Measurements from ENCODE around the gene GTF2IRD1.
"Not testable (repeated sequence)": the region's sequence is repeated elsewhere in the genome, so short reads cannot be mapped to it uniquely, and the experiment has no call there.

The GTF2IRD1 gene

DNA sequence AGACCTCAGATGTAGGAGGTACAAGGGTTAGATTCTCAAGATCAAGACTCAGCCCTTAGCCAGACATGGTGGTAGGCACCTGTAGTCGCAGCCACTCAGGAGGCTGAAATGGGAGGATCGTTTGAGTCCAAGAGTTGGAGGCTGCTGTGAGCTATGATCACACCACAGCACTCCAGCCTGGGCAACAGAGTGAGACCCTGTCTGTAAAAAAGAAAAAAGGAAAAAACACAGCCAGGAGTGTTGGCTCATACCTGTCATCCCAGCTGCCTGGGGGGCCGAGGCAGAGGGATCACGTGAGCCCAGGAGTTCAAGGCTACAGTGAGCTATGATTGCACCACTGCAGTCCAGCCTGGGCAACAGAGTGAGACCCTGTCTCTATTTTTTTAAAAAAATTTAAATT is 69.3 kb downstream of the GTF2IRD1 start:
- Histone ChIP-seq H3K4me1 (ENCODE audit: control insufficient read depth, insufficient read depth, low read length, poor library complexity, severe bottlenecking) (no peaks in the 10 kb centered on the region), H3K27me3 (replicated peaks; ENCODE audit: control insufficient read depth, insufficient read depth, low read length, poor library complexity, severe bottlenecking) (no peaks in the 10 kb centered on the region), H3K4me3 (ENCODE audit: insufficient read depth, low read depth, low read length, poor library complexity, severe bottlenecking) (no peak overlapping the region), H3K9me3 (ENCODE audit: control insufficient read depth, low read length) (no peaks in the 10 kb centered on the region), H3K36me3 (ENCODE audit: control insufficient read depth, insufficient read depth, low read length) (no peaks in the 10 kb centered on the region), H3K27ac (ENCODE audit: insufficient read depth, low read length, poor library complexity, severe bottlenecking) (no peak overlapping the region)
- DNase-seq: no peak

DNA sequence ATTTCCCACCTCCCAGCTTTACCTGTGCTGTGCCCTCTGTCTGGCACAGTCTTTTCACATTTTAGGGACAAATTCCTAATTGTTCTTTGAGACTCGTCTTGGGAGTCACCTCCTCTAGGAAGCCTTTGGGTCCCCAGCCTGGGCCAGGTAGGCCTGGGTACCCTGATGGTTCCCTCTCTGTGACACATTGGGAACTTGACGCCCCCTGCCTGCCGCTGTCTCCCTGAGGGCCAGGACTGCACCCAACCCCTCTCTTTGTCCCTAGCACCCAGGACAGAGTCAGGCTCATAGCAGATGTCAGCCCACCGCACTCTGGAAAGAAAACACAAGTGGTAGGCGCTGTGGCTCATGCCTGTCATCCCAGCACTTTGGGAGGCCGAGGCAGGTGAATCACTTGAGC is 71.4 kb downstream of the GTF2IRD1 start:
- no peak overlapping the region for H3K4me3 ChIP-seq (ENCODE audit: insufficient read depth, low read depth, low read length, poor library complexity, severe bottlenecking)
- no peaks in the 10 kb centered on the region for H3K27me3 ChIP-seq (replicated peaks; ENCODE audit: control insufficient read depth, insufficient read depth, low read length, poor library complexity, severe bottlenecking)
- no peak overlapping the region for H3K27ac ChIP-seq (ENCODE audit: insufficient read depth, low read length, poor library complexity, severe bottlenecking)
- no peaks in the 10 kb centered on the region for H3K9me3 ChIP-seq (ENCODE audit: control insufficient read depth, low read length)
- H3K36me3 ChIP-seq (ENCODE audit: control insufficient read depth, insufficient read depth, low read length): no peaks in the 10 kb centered on the region
- H3K4me1 ChIP-seq (ENCODE audit: control insufficient read depth, insufficient read depth, low read length, poor library complexity, severe bottlenecking): no peaks in the 10 kb centered on the region
- no peak for DNase-seq

DNA sequence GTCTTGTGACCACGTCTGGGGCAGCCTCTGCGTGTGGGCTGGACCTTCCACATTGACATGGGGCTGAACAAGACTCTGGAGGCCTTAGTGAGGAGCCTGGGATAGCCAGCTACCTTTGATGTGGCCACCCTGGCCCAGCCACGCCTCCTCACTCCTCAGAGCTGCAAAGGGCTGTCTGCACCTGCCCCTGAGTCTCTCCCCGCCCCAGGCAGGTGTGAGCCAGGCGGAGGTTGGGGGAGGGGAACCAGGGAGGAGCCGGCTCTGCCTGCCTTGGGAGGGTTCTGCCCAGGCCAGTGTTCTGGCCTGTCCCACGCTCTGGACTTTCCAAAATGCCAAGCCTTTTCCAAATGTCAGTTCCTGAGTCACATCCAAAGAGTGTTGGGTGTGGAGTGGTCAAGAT is 72.2 kb downstream of the GTF2IRD1 start:
- Histone ChIP-seq H3K9me3 (ENCODE audit: control insufficient read depth, low read length) (no peaks in the 10 kb centered on the region), H3K27me3 (replicated peaks; ENCODE audit: control insufficient read depth, insufficient read depth, low read length, poor library complexity, severe bottlenecking) (no peaks in the 10 kb centered on the region), H3K27ac (ENCODE audit: insufficient read depth, low read length, poor library complexity, severe bottlenecking) (no peak overlapping the region), H3K4me1 (ENCODE audit: control insufficient read depth, insufficient read depth, low read length, poor library complexity, severe bottlenecking) (no peaks in the 10 kb centered on the region), H3K36me3 (ENCODE audit: control insufficient read depth, insufficient read depth, low read length) (no peaks in the 10 kb centered on the region), H3K4me3 (ENCODE audit: insufficient read depth, low read depth, low read length, poor library complexity, severe bottlenecking) (no peak overlapping the region)
- no peak for DNase-seq

- Histone ChIP-seq H3K36me3 (ENCODE audit: control insufficient read depth, insufficient read depth, low read length) (no peaks in the 10 kb centered on the region), H3K4me3 (ENCODE audit: insufficient read depth, low read depth, low read length, poor library complexity, severe bottlenecking) (no peak overlapping the region), H3K4me1 (ENCODE audit: control insufficient read depth, insufficient read depth, low read length, poor library complexity, severe bottlenecking) (no peaks in the 10 kb centered on the region), H3K27me3 (replicated peaks; ENCODE audit: control insufficient read depth, insufficient read depth, low read length, poor library complexity, severe bottlenecking) (no peaks in the 10 kb centered on the region), H3K9me3 (ENCODE audit: control insufficient read depth, low read length) (no peaks in the 10 kb centered on the region), H3K27ac (ENCODE audit: insufficient read depth, low read length, poor library complexity, severe bottlenecking) (no peak overlapping the region)
- no peak for DNase-seq
These were observed 73.1 kb downstream of the GTF2IRD1 start for GRCh38 chr7:74526780-74527179.

GRCh38 chr7:74527842-74528241 is 74.1 kb downstream of the GTF2IRD1 start:
- Histone ChIP-seq H3K27me3 (replicated peaks; ENCODE audit: control insufficient read depth, insufficient read depth, low read length, poor library complexity, severe bottlenecking) (no peaks in the 10 kb centered on the region), H3K27ac (ENCODE audit: insufficient read depth, low read length, poor library complexity, severe bottlenecking) (no peak overlapping the region), H3K4me1 (ENCODE audit: control insufficient read depth, insufficient read depth, low read length, poor library complexity, severe bottlenecking) (no peaks in the 10 kb centered on the region), H3K36me3 (ENCODE audit: control insufficient read depth, insufficient read depth, low read length) (no peaks in the 10 kb centered on the region), H3K4me3 (ENCODE audit: insufficient read depth, low read depth, low read length, poor library complexity, severe bottlenecking) (no peak overlapping the region), H3K9me3 (ENCODE audit: control insufficient read depth, low read length) (no peaks in the 10 kb centered on the region)
- DNase-seq: no peak

- DNase-seq; H3K27ac ChIP-seq (ENCODE audit: insufficient read depth, low read length, poor library complexity, severe bottlenecking); H3K27me3 ChIP-seq (replicated peaks; ENCODE audit: control insufficient read depth, insufficient read depth, low read length, poor library complexity, severe bottlenecking); H3K4me3 ChIP-seq (ENCODE audit: insufficient read depth, low read depth, low read length, poor library complexity, severe bottlenecking); H3K4me1 ChIP-seq (ENCODE audit: control insufficient read depth, insufficient read depth, low read length, poor library complexity, severe bottlenecking); H3K9me3 ChIP-seq (ENCODE audit: control insufficient read depth, low read length); H3K36me3 ChIP-seq (ENCODE audit: control insufficient read depth, insufficient read depth, low read length): not testable (repeated sequence)
These were observed 75.1 kb downstream of the GTF2IRD1 start for GRCh38 chr7:74528773-74529172.

DNA sequence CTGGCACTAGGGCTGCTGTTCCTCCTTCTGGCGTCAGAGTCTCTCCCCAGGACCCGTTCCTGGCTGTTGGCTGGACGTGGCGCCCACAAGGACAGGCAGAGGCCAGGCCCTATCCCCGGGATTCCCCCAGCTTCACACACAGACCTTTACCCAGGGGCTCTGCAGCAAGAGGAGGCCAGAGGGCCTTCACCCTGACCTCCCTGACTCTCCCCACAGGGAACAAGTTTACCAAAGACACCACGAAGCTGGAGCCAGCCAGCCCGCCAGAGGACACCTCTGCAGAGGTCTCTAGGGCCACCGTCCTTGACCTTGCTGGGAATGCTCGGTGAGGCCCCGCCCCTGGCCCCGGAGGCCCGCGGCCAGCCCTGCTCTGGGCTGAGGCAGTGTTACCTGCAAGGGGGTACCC is 82.2 kb downstream of the GTF2IRD1 start:
- no peaks in the 10 kb centered on the region for H3K36me3 ChIP-seq (ENCODE audit: control insufficient read depth, insufficient read depth, low read length)

DNA sequence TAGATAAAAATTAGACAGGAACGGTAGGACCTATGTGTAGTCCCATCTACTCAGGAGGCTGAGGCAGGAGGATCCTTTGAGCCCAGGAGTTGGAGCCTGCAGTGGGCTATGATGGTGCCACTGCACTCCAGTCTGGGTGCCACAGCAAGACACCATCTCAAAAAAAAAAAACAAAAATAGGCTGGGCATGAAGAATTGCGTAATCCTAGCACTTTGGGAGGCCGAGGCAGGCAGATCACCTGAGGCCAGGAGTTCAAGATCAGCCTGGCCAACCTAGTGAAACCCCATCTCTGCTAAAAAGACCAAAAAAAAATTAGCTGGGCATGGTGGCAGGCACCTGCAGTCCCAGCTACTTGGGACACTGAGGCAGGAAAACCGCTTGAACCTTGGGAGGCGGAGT is 88.2 kb downstream of the GTF2IRD1 start:
- H3K9me3 ChIP-seq (ENCODE audit: control insufficient read depth, low read length); H3K36me3 ChIP-seq (ENCODE audit: control insufficient read depth, insufficient read depth, low read length); H3K4me1 ChIP-seq (ENCODE audit: control insufficient read depth, insufficient read depth, low read length, poor library complexity, severe bottlenecking); H3K27ac ChIP-seq (ENCODE audit: insufficient read depth, low read length, poor library complexity, severe bottlenecking); H3K27me3 ChIP-seq (replicated peaks; ENCODE audit: control insufficient read depth, insufficient read depth, low read length, poor library complexity, severe bottlenecking); H3K4me3 ChIP-seq (ENCODE audit: insufficient read depth, low read depth, low read length, poor library complexity, severe bottlenecking); DNase-seq: not testable (repeated sequence)

More for the DNA sequence above, 82.2 kb downstream of the GTF2IRD1 start:
- Histone ChIP-seq H3K27ac (ENCODE audit: insufficient read depth, low read length, poor library complexity, severe bottlenecking) (no peak overlapping the region), H3K4me3 (ENCODE audit: insufficient read depth, low read depth, low read length, poor library complexity, severe bottlenecking) (no peak overlapping the region), H3K27me3 (replicated peaks; ENCODE audit: control insufficient read depth, insufficient read depth, low read length, poor library complexity, severe bottlenecking) (no peaks in the 10 kb centered on the region), H3K4me1 (ENCODE audit: control insufficient read depth, insufficient read depth, low read length, poor library complexity, severe bottlenecking) (no peaks in the 10 kb centered on the region), H3K9me3 (ENCODE audit: control insufficient read depth, low read length) (no peaks in the 10 kb centered on the region)
- DNase-seq: no peak

DNA sequence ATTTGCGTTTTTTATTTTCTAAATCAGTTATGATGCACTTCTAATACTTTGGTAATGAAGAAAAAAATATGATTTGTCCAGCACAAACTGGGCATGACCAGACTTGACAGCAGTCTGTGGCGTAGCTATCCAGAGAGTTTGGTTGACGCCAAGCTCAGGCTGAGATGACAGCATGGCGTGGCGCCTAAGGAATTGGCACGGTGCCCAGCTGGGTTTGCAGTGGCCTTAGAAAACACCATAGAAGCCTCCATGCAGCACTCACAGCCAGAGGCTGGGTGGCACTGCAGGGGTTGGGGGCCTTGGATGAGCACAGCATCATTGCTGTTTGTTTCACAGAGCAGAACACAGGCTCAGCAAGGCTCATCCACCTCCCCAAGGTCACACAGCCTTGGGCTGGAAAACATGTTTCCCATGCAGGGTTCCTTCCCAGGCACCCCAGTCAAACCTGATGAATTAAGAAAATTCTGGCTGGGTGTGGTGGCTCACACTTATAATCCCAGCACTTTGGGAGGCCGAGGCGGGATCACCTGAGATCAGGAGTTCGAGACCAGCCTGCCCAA is 88.9 kb downstream of the GTF2IRD1 start:
- Histone ChIP-seq H3K36me3 (ENCODE audit: control insufficient read depth, insufficient read depth, low read length) (no peaks in the 10 kb centered on the region), H3K27ac (ENCODE audit: insufficient read depth, low read length, poor library complexity, severe bottlenecking) (no peak overlapping the region)

DNA sequence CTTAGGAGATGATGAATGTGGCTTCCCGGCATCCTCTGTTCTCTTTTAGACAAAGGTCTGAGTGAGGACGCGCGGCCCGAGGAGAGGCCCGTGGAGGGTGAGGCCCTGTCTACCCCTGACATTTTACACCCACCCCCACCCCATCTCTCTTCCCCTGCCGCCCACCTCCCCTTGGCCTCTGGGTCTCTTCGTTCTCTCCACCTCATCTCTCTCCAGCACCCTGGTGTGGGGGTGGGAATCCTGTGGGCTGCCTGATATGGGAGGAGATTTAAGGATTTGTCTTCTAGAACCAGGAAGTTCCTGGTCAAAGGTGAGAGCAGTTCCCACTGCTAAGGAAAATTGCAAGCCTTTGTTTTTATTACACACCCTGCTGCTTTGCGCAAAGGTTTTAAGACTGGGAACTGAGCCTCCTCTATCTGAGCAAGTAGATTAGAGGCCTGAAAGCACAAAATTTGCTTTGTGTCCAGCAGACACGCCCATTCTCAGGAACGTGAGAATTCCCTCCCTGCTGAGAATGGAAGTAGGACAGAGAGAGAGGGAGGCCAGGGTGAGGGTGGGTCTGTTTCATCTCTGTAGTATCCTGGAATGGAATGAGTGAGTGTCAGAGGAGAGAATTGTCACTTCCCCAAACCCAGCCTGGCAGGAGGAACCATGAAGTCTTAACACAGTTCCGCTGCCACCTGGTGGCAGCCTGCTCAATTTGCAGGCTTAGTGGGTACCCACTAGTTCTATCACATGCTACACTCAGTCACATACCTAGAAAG is 91.2 kb downstream of the GTF2IRD1 start:
- Histone ChIP-seq H3K4me1 (ENCODE audit: control insufficient read depth, insufficient read depth, low read length, poor library complexity, severe bottlenecking) (no peaks in the 10 kb centered on the region), H3K9me3 (ENCODE audit: control insufficient read depth, low read length) (no peaks in the 10 kb centered on the region), H3K4me3 (ENCODE audit: insufficient read depth, low read depth, low read length, poor library complexity, severe bottlenecking) (no peak overlapping the region), H3K27me3 (replicated peaks; ENCODE audit: control insufficient read depth, insufficient read depth, low read length, poor library complexity, severe bottlenecking) (no peaks in the 10 kb centered on the region), H3K36me3 (ENCODE audit: control insufficient read depth, insufficient read depth, low read length) (no peaks in the 10 kb centered on the region), H3K27ac (ENCODE audit: insufficient read depth, low read length, poor library complexity, severe bottlenecking) (no peak overlapping the region)
- no peak for DNase-seq

More for the DNA sequence above, 88.9 kb downstream of the GTF2IRD1 start:
- H3K9me3 ChIP-seq (ENCODE audit: control insufficient read depth, low read length): no peaks in the 10 kb centered on the region
- no peak for DNase-seq
- H3K27me3 ChIP-seq (replicated peaks; ENCODE audit: control insufficient read depth, insufficient read depth, low read length, poor library complexity, severe bottlenecking): no peaks in the 10 kb centered on the region
- H3K4me3 ChIP-seq (ENCODE audit: insufficient read depth, low read depth, low read length, poor library complexity, severe bottlenecking): no peak overlapping the region
- no peaks in the 10 kb centered on the region for H3K4me1 ChIP-seq (ENCODE audit: control insufficient read depth, insufficient read depth, low read length, poor library complexity, severe bottlenecking)
